ENCODE measurements around the gene C1QTNF5.

DNA sequence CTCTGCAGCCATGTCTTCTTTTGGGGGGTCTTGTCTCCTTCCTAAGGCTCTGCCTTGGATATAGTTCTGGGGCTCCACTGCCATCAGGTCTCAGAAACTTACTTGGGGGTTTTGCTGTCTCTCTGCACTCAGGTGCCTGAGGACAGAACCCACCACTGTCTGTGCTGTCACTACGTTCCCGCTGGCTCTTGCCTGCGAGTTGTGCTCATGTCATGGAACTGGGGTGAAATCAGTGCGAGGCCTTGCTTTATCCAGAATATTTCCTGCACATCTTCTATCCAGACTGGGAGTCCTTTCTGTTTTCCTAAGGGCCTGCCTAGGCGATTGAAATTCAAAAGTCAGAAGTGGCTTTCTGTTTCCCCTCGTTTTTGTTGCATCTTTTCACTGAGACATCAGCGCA lies 47.4 kb upstream of the C1QTNF5 start:
- TF ChIP-seq POLR2A (IDR thresholded peaks at IDR 0.05) (no peak), EP300 (IDR thresholded peaks at IDR 0.05) (no peak)
- TF ChIP-seq, protein P1, sequence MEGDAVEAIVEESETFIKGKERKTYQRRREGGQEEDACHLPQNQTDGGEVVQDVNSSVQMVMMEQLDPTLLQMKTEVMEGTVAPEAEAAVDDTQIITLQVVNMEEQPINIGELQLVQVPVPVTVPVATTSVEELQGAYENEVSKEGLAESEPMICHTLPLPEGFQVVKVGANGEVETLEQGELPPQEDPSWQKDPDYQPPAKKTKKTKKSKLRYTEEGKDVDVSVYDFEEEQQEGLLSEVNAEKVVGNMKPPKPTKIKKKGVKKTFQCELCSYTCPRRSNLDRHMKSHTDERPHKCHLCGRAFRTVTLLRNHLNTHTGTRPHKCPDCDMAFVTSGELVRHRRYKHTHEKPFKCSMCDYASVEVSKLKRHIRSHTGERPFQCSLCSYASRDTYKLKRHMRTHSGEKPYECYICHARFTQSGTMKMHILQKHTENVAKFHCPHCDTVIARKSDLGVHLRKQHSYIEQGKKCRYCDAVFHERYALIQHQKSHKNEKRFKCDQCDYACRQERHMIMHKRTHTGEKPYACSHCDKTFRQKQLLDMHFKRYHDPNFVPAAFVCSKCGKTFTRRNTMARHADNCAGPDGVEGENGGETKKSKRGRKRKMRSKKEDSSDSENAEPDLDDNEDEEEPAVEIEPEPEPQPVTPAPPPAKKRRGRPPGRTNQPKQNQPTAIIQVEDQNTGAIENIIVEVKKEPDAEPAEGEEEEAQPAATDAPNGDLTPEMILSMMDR (IDR thresholded peaks at IDR 0.05): no peak
